Measurements from ENCODE around the gene PDCL2.

GRCh38 chr4:55517526-55518229 lies 74.4 kb downstream of the PDCL2 start:
- TF ChIP-seq, protein P1, sequence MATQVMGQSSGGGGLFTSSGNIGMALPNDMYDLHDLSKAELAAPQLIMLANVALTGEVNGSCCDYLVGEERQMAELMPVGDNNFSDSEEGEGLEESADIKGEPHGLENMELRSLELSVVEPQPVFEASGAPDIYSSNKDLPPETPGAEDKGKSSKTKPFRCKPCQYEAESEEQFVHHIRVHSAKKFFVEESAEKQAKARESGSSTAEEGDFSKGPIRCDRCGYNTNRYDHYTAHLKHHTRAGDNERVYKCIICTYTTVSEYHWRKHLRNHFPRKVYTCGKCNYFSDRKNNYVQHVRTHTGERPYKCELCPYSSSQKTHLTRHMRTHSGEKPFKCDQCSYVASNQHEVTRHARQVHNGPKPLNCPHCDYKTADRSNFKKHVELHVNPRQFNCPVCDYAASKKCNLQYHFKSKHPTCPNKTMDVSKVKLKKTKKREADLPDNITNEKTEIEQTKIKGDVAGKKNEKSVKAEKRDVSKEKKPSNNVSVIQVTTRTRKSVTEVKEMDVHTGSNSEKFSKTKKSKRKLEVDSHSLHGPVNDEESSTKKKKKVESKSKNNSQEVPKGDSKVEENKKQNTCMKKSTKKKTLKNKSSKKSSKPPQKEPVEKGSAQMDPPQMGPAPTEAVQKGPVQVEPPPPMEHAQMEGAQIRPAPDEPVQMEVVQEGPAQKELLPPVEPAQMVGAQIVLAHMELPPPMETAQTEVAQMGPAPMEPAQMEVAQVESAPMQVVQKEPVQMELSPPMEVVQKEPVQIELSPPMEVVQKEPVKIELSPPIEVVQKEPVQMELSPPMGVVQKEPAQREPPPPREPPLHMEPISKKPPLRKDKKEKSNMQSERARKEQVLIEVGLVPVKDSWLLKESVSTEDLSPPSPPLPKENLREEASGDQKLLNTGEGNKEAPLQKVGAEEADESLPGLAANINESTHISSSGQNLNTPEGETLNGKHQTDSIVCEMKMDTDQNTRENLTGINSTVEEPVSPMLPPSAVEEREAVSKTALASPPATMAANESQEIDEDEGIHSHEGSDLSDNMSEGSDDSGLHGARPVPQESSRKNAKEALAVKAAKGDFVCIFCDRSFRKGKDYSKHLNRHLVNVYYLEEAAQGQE (IDR thresholded peaks at IDR 0.05; ENCODE audit: borderline replicate concordance): no peak
- no peak for TF ChIP-seq RAD21 (conservative IDR thresholded peaks at IDR 0.05)
- TF ChIP-seq, protein P2, sequence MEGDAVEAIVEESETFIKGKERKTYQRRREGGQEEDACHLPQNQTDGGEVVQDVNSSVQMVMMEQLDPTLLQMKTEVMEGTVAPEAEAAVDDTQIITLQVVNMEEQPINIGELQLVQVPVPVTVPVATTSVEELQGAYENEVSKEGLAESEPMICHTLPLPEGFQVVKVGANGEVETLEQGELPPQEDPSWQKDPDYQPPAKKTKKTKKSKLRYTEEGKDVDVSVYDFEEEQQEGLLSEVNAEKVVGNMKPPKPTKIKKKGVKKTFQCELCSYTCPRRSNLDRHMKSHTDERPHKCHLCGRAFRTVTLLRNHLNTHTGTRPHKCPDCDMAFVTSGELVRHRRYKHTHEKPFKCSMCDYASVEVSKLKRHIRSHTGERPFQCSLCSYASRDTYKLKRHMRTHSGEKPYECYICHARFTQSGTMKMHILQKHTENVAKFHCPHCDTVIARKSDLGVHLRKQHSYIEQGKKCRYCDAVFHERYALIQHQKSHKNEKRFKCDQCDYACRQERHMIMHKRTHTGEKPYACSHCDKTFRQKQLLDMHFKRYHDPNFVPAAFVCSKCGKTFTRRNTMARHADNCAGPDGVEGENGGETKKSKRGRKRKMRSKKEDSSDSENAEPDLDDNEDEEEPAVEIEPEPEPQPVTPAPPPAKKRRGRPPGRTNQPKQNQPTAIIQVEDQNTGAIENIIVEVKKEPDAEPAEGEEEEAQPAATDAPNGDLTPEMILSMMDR (IDR thresholded peaks at IDR 0.05; ENCODE audit: poor library complexity, severe bottlenecking): no peak

Data from neural cell (in vitro differentiated cells).